ENCODE data around the gene USP10.

The USP10 gene

GRCh38 chr16:84700446-84701300 is 873 bp downstream of the USP10 start:
- DNase-seq, result no peak

- no peak for DNase-seq
Observed at GRCh38 chr16:84703681-84704080, 3.9 kb downstream of the USP10 start.

DNA sequence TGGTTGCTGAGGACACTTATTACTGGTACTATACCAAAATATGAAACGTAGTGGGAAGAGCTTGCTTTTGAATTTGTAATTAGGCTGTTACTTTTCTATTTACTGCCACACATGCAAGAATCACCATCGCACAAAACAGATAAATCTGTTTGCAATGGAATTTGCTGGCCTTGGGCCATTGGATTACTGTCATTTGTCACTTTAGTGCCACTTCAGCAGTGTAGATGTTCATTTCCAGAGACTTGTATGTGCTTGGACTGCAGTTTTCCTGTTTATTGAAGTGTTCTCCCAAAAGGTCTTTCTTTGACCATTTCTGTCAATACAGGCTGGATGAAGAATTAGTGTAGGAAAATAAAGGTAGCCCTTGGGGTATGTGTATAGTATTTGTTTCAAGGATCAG is 4.5 kb downstream of the USP10 start:
- DNase-seq, result no peak

DNA sequence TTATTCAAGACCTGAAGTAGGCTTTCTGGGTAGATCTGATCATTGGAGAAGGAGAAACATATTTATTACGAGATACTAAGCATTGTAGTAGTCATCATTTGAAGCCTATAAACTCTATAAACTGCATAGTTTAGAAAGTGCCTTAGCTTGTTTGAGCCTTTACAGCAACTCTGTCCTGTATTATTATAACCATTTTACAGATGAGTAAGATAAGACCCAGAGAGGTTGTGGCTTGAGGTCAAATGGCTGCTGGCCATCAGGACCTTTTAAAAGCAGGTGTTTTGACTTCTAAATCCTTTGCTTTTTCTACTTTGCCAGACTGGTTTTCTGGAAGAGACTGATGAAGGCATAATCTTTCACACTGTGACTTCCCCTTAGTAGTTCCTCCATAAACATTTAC is 7.1 kb downstream of the USP10 start:
- DNase-seq, result no peak

- DNase-seq, result no peak
Observed at GRCh38 chr16:84709609-84710008, 9.8 kb downstream of the USP10 start.

DNA sequence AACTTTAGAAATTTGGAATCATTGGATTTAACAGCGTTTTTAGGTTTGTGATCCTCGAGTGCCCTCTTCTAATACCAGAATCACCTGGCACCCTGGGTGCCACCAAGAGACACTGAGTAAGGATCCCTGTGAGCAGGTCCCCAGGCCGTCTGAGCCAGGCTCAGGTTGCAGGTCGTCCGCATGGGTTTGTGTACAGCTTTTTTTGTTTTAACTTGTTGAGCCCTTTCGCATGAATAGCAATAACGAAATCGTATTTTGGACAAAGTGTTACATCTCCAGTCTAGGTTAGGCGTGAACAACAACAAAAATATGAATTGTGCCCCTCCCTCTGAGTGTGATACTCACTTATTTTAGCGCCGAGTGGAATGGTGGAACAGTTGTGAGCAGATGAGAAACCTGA is 10.9 kb downstream of the USP10 start:
- DNase-seq, result no peak

GRCh38 chr16:84712138-84712671 is 12.4 kb downstream of the USP10 start:
- DNase-seq, result no peak

- DNase-seq, result no peak
Observed at GRCh38 chr16:84712801-84713775, 13.3 kb downstream of the USP10 start.

- DNase-seq, result no peak
Observed at GRCh38 chr16:84714028-84714427, 14.2 kb downstream of the USP10 start.

DNA sequence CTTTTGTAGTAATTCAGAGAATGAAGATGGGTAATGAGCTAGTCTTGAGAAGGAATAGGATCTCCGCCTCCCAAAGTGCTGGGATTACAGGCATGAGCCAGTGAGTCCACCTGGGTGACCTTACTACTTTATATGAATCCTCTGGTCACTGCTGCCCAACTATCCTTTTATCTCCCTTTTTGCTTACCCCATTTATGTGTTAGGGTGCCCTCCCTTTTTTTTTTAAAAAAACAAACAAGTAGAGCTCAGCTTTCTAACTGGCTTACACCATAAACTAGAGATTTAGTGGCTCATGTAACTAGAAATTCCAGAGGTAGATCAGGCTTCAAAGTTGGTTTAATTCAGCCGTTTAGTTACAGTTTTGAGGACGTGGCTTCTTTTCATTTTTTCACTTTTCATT is 15.6 kb downstream of the USP10 start:
- no peak for DNase-seq

GRCh38 chr16:84715854-84716253 is 16.1 kb downstream of the USP10 start:
- DNase-seq, result no peak

- DNase-seq, result no peak
Observed at GRCh38 chr16:84716740-84717139, 16.9 kb downstream of the USP10 start.

GRCh38 chr16:84717484-84717883 is 17.7 kb downstream of the USP10 start:
- DNase-seq, result no peak

GRCh38 chr16:84720177-84720579 is 20.4 kb downstream of the USP10 start:
- no peak for DNase-seq

GRCh38 chr16:84722068-84722467 is 22.3 kb downstream of the USP10 start:
- no peak for DNase-seq

DNA sequence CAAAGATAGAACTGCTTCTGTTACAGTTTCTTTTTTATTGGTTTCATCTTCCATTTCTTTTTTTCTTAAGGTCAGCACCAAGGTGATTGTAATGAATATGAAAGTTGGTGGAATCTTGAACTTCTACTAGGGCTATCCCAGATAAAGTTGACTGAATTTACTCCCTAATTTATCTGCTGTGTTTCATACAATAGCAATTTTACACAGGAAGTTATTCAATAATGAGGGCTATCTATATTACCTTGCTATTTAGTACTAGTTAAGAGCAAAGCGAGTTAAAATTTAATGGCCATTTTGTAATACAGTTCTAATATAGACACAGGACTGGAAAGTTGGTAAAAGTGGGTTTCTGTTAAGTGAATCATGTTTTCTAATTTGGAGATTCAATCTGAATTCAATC is 24.1 kb downstream of the USP10 start:
- DNase-seq, result no peak

GRCh38 chr16:84724606-84725309 is 25.0 kb downstream of the USP10 start:
- no peak for DNase-seq

- DNase-seq, result no peak
Observed at GRCh38 chr16:84725481-84726078, 25.8 kb downstream of the USP10 start.

GRCh38 chr16:84726079-84726668 is 26.4 kb downstream of the USP10 start:
- DNase-seq, result peak; percentile 11

- no peak for DNase-seq
Observed at GRCh38 chr16:84726669-84727467, 27.1 kb downstream of the USP10 start.

DNA sequence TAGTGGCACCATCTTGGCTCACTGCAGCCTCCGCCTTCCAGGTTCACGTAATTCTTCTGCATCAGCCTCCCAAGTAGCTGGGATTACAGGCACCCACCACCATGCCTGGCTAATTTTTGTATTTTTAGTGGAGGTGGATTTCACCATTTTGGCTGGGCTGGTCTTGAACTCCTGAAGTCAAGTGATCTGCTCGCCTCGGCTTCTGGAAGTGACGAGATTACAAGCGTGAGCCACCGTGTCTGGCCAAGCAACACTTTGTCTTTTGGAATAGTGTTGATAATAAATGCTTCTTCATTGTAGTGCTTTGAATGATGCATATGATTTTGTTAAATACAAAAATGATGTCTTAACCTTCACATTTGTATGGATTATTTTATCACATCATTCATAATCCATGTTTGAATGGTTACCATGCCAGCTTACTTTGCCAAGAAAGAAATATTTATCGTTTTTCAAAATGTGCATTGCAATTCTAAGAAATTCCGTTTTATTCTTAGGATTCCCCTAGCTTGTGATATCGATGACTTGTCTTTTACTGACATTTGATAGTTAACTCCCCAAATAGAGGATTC is 29.1 kb downstream of the USP10 start:
- DNase-seq, result no peak

All from NCI-H1048 (cell line).